NCI-H128 (cell line): ENCODE data around the gene BICC1.

Experiments used
- DNase-seq: peaks from one replicate; lab custom pipeline; 2025; ENCODE audit not compliant: unreplicated experiment; lab: John Stamatoyannopoulos, UW

The BICC1 gene

DNA sequence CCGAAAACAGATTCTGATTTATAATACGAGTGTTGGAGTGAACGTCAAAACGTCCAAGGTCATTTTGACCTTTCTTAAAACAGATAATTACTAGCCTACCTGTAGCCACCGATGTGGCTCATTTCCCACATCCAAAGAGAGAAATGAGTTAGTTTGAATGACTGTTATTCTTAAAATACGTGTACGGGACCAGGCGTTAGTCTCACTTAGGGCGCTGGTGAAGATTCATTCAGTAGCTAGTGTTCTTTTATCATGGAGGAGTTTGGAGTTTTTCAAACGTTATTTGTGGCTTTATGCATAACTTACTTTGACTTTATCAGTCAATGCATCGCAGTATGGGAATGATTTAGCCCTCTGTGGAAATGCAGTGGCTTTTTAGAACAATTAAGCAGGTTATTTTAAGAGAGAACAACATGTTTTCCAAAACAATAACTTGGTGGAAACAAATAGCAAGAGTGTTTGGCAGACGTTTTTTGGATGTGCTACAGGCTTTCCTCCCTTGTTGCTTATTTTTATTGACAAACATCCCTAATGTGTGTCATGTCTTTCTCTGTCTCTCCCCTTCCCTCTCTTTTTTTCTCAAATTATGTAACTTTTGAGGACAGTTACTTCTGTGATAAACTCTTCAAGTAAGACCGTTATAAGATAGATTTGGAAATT, 1.6 kb downstream of the BICC1 start:
- DNase-seq: no peak

DNA sequence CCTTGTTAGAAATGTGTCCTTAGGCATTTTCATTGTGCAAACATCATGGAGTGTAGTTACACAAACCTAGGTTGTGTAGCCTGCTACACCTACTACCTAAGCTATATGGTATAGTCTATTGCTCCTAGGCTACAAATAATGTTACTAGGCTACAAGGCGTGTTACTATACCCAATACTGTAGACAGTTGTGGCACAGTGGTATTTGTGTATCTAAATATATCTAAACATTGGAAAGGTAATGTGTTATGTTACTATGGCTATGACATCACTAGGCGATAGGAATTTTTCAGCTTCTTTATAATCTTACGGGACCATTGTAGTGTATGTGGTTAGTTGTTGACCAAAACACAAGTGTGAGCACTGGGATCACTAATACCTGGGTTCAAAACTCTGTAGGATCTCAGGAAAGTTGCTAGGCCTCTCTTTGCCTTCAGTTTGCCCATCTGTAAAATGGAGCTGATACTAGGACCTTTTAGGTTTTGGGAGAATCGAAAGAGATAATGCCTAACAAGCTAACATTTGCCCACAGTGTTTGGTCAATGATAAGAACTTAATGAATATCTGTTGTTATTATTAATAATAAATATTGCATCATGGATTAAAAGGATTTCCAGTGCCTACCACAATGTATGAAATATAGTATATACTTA, 2.7 kb downstream of the BICC1 start:
- DNase-seq: no peak

DNA sequence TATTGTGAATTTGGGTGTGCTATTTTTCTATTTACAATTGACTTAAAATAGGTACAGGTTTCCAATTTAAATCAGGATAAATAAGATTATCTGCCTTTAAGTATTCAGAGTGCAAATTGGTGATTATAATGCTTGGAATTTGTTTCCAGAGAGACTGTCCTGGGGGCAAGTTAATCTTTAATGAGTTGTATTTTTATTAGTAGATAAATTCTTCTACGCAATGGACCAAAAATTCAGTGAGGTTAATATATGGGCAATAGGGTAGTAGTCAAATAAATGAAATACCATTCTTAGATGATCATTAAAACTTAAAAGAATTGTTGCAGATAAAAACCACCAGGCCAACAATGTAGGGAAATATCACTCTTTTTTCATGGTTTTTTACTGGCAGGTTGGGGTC, 3.4 kb downstream of the BICC1 start:
- DNase-seq: no peak

DNA sequence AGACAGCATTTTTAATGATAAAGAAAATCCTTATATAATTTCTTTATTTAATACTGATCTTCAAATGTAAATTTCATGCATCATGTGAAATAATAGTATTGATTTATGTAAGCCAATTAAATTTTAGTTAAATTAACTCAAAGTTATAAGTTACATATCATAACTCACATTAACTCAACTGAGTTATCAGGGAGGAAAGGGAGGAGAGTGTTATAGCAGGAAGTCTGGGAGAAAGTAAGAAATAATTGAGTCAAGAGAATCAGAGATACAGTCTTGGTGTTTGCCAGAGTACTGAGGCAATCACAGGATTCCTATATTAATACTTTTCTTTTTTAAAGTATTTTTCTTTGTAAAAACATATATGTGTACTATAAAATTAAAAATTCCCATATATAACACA, 4.0 kb downstream of the BICC1 start:
- no peak for DNase-seq

DNA sequence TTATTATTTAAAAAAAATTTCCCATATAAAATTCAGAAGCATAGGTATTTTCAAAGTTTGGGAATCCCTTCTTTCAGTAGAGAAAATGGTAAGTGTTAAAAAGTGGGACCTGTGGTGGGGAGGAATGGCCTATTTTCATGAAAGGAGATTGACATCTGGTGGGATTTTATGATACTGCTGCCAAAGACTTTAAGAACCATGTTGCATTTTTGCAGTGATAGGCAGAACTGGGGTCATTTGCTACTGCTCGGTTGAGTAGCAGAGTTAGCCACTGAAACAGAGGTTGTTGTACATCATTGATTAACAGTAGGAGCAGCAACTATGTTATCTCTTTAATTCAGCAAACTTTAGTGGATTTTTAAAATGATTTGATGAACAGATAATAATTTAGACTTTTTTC, 4.4 kb downstream of the BICC1 start:
- no peak for DNase-seq

DNA sequence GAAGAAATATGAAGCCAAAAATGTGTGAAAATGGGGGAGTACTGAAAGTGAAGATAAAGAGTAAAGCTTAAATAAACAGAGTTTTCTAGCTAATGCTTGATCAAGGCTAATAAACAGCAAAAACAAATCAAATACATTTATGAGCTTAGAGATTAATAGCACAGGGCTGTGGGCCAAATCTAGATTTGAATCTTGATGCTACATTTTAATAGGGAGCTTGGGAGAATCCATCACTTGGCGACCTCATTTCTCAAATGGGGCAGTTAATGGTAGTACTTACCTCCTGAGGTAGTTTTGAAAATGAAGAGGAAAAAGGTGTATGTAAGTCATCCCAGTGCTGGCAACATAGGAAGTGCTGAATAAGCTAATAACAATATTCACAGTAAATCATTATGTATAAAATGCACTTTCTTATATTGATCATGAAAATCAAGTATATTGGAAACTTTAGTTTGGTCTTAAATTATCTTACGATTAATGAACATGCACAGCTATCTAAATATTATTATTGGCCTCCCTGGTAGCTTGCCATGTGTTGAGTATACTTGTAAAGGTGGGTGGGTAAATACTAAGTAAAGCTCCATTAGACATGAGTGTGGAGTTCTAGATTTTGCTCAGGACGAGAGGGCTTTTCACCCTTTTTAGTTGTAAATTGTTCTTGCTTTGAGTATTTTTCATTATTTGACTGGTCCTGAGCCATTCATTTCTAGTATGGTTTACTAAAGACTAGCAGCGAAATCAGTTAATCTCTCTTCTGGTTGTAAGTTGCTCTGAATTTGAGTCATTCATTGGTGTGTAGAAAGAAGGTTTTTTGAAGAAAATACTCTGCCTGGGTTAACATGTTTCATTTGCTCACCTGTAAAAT, 5.1 kb downstream of the BICC1 start:
- DNase-seq: no peak

DNA sequence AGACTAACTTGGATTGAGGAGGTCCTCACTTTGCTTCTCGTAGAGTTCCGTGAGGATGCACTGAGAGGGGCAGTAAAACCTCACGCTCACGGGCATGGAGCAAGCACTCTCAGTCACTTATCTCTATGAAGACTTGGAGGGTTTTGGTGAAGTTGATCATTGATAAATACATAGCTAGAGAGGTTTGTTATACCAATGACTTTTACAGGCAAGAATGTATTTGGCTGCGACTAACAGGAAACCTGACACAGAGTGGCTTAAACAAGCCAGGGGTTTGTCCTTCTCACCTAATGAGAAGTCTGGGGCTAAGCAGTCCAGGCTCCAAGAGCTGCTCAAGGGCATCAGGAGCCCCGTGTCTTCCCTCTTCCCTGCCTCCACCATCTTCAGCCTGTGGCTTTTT, 6.1 kb downstream of the BICC1 start:
- no peak for DNase-seq

DNA sequence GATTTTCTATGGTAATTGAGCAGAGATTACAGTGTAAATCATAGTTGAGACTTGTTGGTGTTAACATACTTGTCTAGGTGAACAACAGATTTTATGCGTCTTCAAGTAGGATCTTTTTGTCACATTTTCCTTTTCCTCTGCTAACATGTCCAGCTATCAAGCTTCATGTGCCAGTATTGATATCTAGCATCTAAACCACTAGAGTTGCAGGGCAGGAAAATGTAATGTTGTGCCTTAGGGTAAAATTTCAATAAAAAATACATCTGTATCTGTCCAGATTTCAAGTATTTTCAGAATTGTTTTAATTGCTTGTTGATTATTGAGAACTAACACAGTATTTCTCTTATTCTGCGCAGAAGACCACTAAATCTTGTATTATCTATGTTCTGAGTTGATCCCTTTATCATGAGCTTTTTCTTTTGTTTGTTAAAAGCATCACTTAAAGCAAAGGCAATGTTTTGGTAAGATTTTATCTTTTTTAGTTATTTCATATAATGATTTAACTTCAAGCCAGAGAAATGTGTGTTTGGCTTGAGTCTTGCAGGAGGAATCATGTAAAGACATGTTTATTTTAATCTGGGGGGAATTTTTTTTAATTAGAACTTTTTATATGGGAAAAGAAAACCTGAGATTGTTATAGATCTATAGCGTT, 16.5 kb downstream of the BICC1 start:
- no peak for DNase-seq

DNA sequence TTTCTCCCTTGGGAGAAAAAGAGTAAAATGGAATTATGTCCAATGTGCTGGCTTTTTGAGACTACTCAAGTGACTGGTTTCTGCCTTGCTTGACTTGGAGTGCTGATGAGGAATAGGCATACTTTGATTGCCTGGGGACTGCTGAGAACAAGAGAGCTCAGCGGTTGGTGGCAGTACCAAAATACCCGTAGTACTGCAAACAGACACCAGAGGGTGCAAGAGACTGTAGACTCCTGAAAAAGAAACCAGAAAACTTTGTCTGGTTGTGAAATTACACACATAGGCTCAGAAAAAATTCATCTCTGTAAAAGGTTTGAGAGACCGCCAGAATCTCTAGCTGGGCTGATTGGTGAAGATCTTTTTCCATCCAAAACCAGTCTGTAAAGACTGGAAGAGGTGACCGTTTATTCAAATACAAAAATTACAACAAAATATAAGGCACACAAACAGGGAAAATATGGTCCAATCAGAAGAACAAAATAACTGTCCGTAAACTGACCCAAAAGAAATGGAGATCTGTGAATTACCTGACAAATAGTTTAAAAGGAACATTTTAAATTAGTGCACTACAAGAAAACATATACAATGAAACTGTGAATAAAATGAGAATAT, 18.5 kb downstream of the BICC1 start:
- peak; percentile 2 for DNase-seq

DNA sequence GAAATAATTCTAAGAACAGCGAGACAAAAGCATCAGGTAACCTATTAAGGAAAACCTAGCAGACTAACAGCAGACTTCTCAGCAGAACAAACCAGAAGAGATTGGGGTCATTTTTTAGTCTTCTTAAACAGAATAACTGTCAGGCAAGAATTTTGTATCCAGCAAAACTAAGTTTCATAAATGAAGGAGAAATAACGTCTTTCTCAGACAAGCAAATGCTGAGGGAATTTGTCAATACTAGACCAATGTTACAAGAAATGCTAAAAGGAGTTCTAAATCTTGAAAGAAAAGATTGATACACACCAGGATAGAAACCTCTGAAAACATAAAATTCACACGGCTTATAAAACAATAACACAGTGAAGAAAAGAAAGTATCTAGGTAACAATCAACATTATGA, 22.6 kb downstream of the BICC1 start:
- no peak for DNase-seq

DNA sequence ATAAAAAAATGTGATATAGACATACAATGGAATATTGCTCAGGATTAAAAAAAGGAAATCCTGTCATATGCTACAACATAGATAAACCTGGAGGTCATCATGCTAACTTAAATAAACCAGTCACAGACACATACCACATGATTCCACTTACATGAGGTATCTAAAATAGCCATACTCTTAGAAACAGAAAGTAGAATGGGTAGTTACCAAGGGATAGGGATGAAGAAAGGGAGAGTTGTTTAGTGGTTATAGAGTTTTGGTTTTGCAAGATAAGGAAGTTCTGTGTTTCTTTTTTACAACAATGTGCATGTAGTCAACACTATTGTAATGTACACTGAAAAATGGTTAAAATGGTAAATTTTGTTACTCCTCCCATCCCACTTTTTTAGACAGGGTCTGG, 30.5 kb downstream of the BICC1 start:
- DNase-seq: no peak

DNA sequence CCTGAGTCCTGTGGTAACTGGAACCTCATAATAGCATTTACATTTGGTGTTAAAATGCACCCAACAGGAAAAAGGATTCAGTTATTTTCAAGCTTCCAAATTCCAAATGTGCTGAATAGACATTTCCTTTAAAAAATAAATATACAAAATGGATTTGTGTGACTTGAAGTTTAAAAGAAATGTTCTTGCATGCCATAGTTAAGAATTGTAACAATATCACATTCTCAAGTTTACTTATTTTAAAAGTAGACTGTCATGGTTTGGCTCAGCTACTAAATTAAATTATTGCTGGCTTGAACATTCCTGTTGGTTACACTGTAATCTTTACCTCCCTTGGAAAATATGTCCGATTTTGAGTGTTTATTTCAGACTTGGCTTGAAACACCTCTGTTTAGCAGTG, 31.5 kb downstream of the BICC1 start:
- DNase-seq: no peak

DNA sequence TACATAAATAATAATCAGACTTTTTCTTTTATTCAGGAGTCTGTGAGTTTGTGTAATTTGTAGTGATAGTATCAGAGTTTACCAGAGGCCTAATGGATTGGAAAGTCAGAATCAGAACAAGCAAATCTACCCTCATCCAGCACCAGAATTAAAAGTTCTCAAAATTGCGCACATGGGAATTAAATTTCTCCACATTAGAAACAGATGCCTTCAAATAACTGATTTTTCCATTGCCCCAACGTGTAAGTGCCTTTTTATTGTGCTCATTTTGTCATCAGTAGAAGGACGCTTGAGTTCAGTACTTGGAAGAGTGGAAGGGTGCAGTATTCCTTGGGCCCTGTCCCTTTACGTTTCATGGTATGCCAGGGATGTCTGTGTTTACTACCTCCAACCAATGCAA, 32.8 kb downstream of the BICC1 start:
- DNase-seq: no peak

DNA sequence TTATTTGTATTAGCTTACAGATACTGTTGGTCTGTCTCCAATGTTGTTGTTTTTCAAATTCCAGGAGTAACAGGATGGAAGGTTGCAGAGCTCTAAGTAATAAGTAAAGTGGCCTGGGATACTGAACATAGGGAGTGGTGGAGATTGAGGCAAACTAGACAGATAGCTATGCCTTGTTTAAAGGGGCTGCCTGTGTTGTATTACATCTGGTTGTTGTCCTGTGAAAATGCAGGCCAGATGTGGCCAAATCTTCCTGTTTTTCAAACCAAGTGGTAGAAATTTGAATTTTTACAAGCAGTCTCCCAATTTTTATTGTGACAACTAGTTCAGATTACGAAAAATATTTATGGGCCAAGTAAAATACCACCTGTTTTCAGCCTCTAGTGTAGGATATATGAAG, 33.5 kb downstream of the BICC1 start:
- DNase-seq: no peak

DNA sequence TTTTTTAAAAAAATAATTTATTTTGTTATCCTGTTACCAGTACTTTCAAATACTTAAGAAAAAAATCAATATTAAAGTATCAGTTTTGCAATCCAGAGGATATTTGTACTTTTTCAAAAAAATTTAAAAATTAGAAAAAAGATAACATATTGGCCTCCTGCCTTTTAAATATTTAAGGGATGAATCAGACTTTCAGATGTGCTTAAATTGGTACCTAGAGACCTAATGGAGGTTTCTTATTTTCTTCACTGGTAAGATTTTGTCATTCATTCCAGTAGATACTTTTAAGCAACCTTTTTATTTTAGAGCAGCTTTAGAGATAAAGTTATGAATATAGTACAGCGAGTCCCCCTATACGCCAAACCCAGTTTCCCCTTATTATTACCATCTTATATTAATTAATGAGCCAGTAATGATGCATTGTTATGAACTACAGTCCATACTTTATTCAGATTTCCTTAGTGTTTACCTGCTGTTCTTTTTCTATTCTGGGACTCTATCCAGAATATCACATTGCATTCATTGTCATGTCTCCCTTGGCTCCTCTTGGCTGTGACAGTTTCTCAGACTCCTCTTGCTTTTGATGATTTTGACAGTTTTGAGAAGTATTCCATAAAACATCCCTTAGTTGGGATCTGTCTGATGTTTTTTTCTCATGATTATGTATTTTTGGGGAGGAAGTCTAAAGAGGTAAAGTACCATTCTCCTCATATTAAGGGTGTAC, 34.2 kb downstream of the BICC1 start:
- DNase-seq: no peak

DNA sequence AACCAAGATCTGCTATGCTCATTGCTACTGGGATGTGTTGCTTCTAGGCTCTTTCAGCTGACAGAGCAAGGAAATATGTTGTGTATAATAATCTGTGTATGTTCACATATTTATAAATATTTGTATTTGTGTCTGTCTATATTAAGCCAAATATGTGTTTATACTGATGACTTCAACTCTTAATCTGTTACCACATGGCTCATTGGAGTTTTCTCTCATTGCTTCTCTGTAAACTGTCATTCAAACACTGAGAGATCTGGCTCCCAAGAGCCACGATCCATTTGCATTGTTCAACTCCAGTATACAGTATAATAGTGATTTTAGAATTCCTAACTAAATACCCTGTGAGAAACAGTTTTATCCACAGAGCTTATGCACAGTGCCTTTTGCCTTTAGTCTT, 35.3 kb downstream of the BICC1 start:
- DNase-seq: no peak

DNA sequence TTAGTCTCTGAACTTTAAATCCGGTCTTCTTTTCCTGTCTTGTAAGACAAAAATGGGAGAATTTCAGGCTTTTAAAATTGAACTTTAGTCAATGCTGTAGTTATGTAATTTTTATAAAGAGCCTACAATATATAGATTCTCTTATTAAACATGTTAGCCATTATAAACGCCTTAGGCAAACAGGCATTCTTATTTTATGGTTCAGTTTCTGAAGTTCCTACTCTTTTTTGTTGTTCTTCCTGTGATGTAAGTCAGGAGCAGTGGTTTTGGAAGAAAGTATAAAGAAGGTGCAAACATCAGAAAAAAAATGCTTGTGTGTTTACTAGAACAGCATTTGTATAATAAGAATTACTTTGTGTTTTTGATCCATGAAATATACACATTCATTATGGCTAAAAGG, 41.6 kb downstream of the BICC1 start:
- DNase-seq: no peak

DNA sequence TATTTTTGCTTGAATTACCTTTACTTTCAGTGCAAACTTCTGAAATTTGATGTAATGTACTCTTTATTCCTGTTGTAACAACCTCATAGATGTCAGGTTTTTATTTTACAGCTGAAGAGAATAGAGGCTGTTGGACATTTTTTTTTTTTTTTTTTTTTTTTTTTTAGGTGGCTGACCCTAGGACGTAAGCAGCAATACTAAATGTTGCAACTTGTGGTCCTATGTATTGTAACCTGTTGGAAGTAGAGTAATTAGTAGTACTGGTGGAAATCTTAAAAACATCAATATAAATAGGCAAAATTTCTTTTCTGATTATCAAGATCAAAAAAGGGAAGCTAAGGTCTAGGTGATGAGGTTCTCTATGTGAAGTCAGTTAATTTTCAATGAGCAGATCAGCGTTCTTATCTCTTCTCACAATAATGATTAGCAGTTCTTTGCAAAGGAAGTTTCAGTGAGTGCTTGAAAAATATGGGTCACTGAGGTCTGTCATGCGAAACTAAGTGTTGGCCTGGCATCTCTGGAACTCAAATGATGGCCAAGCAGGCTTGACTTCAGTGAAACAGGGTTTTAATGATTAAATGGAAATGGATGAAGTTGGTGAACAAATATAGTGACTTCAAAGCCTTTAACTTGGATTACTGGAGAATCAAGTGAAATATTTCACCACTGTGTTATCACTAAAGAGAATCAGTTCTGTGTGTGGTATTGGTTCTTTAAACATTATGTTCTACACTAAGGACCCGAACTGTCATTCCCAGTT, 42.7 kb downstream of the BICC1 start:
- DNase-seq: no peak

DNA sequence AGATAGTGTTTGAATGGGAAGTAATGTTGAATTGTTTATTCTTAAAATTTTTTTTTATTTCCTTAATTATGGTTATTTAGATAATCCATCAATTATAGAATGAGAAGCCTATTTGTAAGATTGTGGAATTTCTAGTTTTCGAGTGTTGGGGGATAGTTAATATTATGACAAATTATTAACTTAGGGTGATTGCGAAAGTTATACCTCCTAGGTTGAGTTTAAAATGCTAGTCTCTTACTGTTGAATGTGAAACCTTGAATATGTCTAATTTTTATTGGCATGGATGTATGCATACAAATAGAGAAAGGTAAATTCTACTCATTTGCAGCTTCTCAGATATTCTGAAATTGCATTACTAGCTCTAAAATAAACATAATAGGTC, 43.2 kb downstream of the BICC1 start:
- no peak for DNase-seq
